PC-3 (cell line): ENCODE measurements around the gene CEACAM18. TPM values are rescaled to one million over a fixed set of nuclear protein-coding genes. Genes with fewer than 3 reads are reported as not detected.

ENCODE experiments used
- ATAC-seq: fragments of 200-7000 bp; cut with Tn5 transposase; 2 replicates; pipeline ENCODE4 v1.9.1; 2020; ENCODE audit warnings: mild to moderate bottlenecking, moderate library complexity
- BruUV-seq: library from RNA; stranded (reverse); fragments of 400-500 nt; replicated peaks from 2 replicates; lab custom pipeline; 2021; lab: Mats Ljungman, UMichigan
- CTCF ChIA-PET: fragments of 300-600 bp; sonication (Branson Sonifier 250); formaldehyde crosslinking; loops from one replicate; lab custom pipeline; 2022; ENCODE audit warnings: antibody characterized with exemption; lab: Charles Lee
- POLR2A ChIA-PET: fragments of 300-600 bp; sonication (Branson Sonifier 250); formaldehyde crosslinking; loops from one replicate; lab custom pipeline; 2022; ENCODE audit warnings: antibody characterized with exemption; ENCODE audit not compliant: unreplicated experiment; lab: Charles Lee
- DNase-seq: peaks from one replicate; pipeline ENCODE4 v3.0.0-alpha.2; 2015
- H2AFZ ChIP-seq: fragments of 300-600 bp; sonication (generic); 2 replicates; pipeline ENCODE4 v1.6.0; 2016; ENCODE audit warnings: antibody characterized with exemption, low read length
- H3F3A ChIP-seq: fragments of 300-600 bp; sonication (generic); one replicate; pipeline ENCODE4 v1.6.0; 2017; ENCODE audit warnings: antibody characterized with exemption, low read length, control low read depth, mild to moderate bottlenecking; ENCODE audit not compliant: unreplicated experiment
- H3K27ac ChIP-seq: fragments of 300-600 bp; sonication (generic); 2 replicates; pipeline ENCODE4 v1.5.1; 2016; ENCODE audit warnings: mild to moderate bottlenecking, low read length
- H3K27me3 ChIP-seq: fragments of 300-600 bp; sonication (generic); 2 replicates; pipeline ENCODE4 v1.6.1; 2016; ENCODE audit warnings: low read length, mixed read lengths
- H3K36me3 ChIP-seq: fragments of 300-600 bp; sonication (generic); 2 replicates; pipeline ENCODE4 v1.6.1; 2016; ENCODE audit warnings: low read depth, mixed run types, low read length, mixed read lengths
- H3K4me1 ChIP-seq: fragments of 300-600 bp; sonication (generic); 2 replicates; pipeline ENCODE4 v1.5.1; 2016; ENCODE audit warnings: low read length; ENCODE audit not compliant: insufficient read depth
- H3K4me2 ChIP-seq: fragments of 300-600 bp; sonication (generic); 2 replicates; pipeline ENCODE4 v1.6.0; 2016; ENCODE audit warnings: low read length
- H3K4me3 ChIP-seq: fragments of 300-600 bp; sonication (generic); 2 replicates; pipeline ENCODE4 v1.5.1; 2016; ENCODE audit warnings: mild to moderate bottlenecking, low read length, mixed read lengths
- H3K79me2 ChIP-seq: fragments of 300-600 bp; sonication (generic); 2 replicates; pipeline ENCODE4 v1.6.1; 2017; ENCODE audit warnings: low read length, mixed read lengths
- H3K9ac ChIP-seq: fragments of 300-600 bp; sonication (generic); 2 replicates; pipeline ENCODE4 v1.6.0; 2016; ENCODE audit warnings: mild to moderate bottlenecking, low read length
- H3K9me2 ChIP-seq: fragments of 300-600 bp; sonication (generic); replicated peaks from 2 replicates; pipeline ENCODE4 v1.6.1; 2016; ENCODE audit warnings: mixed run types, low read length, mixed read lengths
- H3K9me3 ChIP-seq: fragments of 300-600 bp; sonication (generic); 2 replicates; pipeline ENCODE4 v1.6.1; 2016; ENCODE audit warnings: low read length, mixed read lengths
- H4K20me1 ChIP-seq: fragments of 300-600 bp; sonication (generic); 2 replicates; pipeline ENCODE4 v1.6.1; 2016; ENCODE audit warnings: low read length, mixed read lengths
- CTCF ChIP-seq: fragments of 300-600 bp; sonication (generic); conservative IDR thresholded peaks from 2 replicates; pipeline ENCODE4 v1.5.1; 2017; ENCODE audit warnings: antibody characterized with exemption, low read depth, mild to moderate bottlenecking, low read length
- EZH2 ChIP-seq: fragments of 300-600 bp; sonication (generic); IDR thresholded peaks from one replicate; pipeline ENCODE4 v1.6.1; 2017; ENCODE audit warnings: antibody characterized with exemption, mild to moderate bottlenecking, low read length; ENCODE audit not compliant: unreplicated experiment
- EZH2phosphoT487 ChIP-seq: fragments of 300-600 bp; sonication (generic); IDR thresholded peaks from 2 replicates; pipeline ENCODE4 v1.6.1; 2018; ENCODE audit warnings: mild to moderate bottlenecking, antibody characterized with exemption, low read length, borderline replicate concordance
- intact Hi-C: fragments of 100-400 bp; cut with micrococcal nuclease; formaldehyde crosslinking; loops from 2 replicates; pipeline ENCODE4 v1.9.0; 2023
- total RNA-seq: library from RNA; depleted of rRNA; stranded (reverse); fragments of >200 nt; gene quantifications from 2 replicates; pipeline ENCODE4 v1.2.3, GENCODE V29; 2014

Gene CEACAM18
- total RNA-seq, 1 experiment from 2014 or later = not detected

DNA sequence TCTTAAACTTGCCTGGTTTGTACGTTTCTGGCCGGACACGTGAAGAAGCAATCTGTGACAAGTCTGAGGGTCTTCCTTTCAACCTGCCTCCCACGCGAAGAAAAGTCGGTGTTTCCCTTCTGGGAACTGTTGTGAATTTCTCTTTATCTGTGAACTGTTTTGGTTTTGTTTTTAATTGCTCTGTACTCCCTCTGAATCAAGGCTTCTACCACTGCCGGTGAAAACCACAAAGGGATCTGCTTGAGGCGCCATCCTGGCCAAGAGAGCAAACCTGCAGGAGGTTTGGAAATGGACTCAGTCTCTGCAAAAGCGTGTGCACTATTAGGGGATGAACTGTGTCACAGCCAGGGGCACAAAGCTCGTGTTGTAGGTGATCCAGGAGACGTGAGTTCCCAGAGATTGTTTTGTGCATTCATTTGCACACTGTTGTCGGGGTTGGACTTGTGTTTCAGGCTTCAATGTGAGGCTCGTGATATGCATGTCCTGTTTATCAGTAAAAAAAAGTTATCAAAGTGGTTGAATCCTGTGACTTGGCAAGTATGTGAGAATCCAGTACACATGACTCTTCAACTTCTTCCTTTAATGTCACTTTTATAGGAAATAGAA, 29.8 kb upstream of the CEACAM18 start:
- no peak overlapping the region for H2AFZ ChIP-seq
- H3K27me3 ChIP-seq = peaks cover 76% of the 10 kb centered on the region
- H3K27ac ChIP-seq = no peak overlapping the region
- no TSS peak for BruUV-seq
- CTCF ChIA-PET = interaction anchor here (0.7 kb wide), 1 partner anchor 826 kb away, joined by 3 read pairs; no protein-coding TSS in a partner anchor
- no peak for DNase-seq
- H3K9me3 ChIP-seq = no peaks in the 10 kb centered on the region
- no peaks in the 10 kb centered on the region for H4K20me1 ChIP-seq
- no peak overlapping the region for H3K4me2 ChIP-seq
- H3K9ac ChIP-seq = no peak overlapping the region
- H3K79me2 ChIP-seq = no peaks in the 10 kb centered on the region
- H3F3A ChIP-seq = no peaks in the 10 kb centered on the region
- TF ChIP-seq EZH2phosphoT487 (no peak), EZH2 (no peak), CTCF (no peak)
- H3K4me1 ChIP-seq = no peaks in the 10 kb centered on the region
- H3K4me3 ChIP-seq = no peak overlapping the region
- no peak for ATAC-seq
- POLR2A ChIA-PET = no interaction called here
- intact Hi-C loops = no loop called here
- H3K36me3 ChIP-seq = no peaks in the 10 kb centered on the region
- H3K9me2 ChIP-seq = no peaks in the 10 kb centered on the region

DNA sequence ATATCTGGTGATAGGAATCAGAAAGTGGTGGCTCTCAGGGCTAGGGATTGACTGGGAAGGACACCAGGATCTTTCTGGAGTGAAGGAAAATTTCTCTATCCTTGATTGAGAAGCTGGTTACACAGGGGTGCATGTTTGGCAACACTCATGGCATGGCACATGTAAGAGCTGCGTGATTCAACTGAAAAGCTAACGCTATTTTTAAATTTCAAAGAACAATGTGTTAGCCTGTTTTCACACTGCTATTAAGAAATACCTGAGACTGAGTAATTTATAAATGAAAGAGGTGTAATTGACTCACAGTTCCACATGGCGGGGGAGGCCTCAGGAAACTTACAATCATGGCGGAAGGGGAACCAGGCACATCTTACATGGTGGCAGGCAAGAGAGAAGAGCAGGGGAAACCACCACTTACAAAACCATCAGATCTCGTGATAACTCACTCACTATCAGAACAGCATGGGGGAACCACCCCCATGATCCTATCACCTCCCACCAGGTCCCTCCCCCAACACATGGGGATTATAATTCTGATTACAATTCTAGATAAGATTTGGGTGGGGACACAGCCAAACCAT, 27.5 kb upstream of the CEACAM18 start:
- BruUV-seq = no TSS peak
- Histone ChIP-seq H3K9ac (no peak overlapping the region), H4K20me1 (no peaks in the 10 kb centered on the region), H3K4me1 (no peaks in the 10 kb centered on the region), H3K4me3 (no peak overlapping the region), H3K27ac (no peak overlapping the region), H3K27me3 (peaks cover 87% of the 10 kb centered on the region), H3F3A (no peaks in the 10 kb centered on the region), H3K79me2 (no peaks in the 10 kb centered on the region), H2AFZ (no peak overlapping the region), H3K4me2 (no peak overlapping the region), H3K9me2 (no peaks in the 10 kb centered on the region), H3K9me3 (no peaks in the 10 kb centered on the region), H3K36me3 (no peaks in the 10 kb centered on the region)
- TF ChIP-seq CTCF = no peak
- TF ChIP-seq EZH2phosphoT487 = no peak
- TF ChIP-seq EZH2 = no peak
- POLR2A ChIA-PET = no interaction called here
- CTCF ChIA-PET = no interaction called here
- intact Hi-C loops = no loop called here
- DNase-seq (no peak), ATAC-seq (no peak)

- TF ChIP-seq EZH2phosphoT487 (no peak), EZH2 (no peak), CTCF (no peak)
- Histone ChIP-seq H3K4me3 (no peak overlapping the region), H4K20me1 (no peaks in the 10 kb centered on the region), H3K36me3 (no peaks in the 10 kb centered on the region), H3K27me3 (peaks cover 71% of the 10 kb centered on the region), H3K27ac (no peak overlapping the region), H3K9me2 (no peaks in the 10 kb centered on the region), H3F3A (no peaks in the 10 kb centered on the region), H3K4me2 (no peak overlapping the region), H3K79me2 (no peaks in the 10 kb centered on the region), H3K9ac (no peak overlapping the region), H3K9me3 (no peaks in the 10 kb centered on the region), H3K4me1 (no peaks in the 10 kb centered on the region), H2AFZ (no peak overlapping the region)
- DNase-seq = no peak
- ATAC-seq = no peak
- ChIA-PET POLR2A (no interaction called here), CTCF (no interaction called here)
- intact Hi-C loops = no loop called here
- no TSS peak for BruUV-seq
Measured at GRCh38 chr19:51456541-51457290, 21.6 kb upstream of the CEACAM18 start.
